ENCODE data around the gene GFM1. TPM values are rescaled to one million over a fixed set of nuclear protein-coding genes. Genes with fewer than 3 reads are reported as not detected.

The GFM1 gene
- total RNA-seq, 2 experiments from 2014 or later = 36.5 to 53.7 TPM

DNA sequence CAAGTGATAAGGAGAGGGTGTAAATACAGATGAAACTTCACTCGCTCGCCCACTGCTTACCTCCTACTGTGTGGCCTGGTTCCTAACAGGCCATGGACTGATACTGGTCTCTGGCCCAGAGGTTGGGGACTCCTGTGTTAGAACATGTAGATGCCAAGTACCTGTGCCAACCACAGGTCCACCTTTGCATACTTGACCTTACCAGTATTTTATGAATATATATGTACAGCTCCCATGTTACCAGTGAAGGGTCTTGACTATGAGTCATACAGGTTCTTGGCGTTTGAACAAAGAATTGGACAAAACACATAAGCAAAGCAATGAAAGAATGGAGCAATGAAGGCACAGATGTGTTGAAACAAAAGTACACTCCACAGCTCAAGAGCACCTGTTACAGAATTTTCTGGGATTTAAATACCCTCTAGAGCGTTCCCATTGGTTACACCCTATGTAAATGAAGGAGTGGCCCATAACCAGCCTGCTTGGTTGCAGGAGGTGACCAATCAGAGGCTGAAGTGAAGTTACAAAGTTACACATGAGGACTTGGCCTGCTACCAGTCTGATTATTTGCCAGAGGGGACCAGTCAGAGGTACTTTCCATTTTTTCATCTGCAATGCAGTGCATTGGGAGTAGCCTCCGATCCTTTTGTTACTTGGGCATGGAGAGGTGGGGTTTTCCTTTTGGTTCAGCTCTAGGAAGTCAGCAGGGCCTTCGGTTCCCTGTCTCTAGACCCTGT is 1.7 kb upstream of the GFM1 start:
- H2AFZ ChIP-seq (ENCODE audit: low read length) = no peak overlapping the region
- BruUV-seq (replicated peaks) = no TSS peak
- DNase-seq (ENCODE audit: low spot score) = no peak
- H3K4me1 ChIP-seq (ENCODE audit: insufficient read depth, low read length, poor library complexity, severe bottlenecking) = peaks cover 13% of the 10 kb centered on the region
- no peaks in the 10 kb centered on the region for H3K9me2 ChIP-seq (ENCODE audit: insufficient read depth, low read length)
- TF ChIP-seq, protein P1, sequence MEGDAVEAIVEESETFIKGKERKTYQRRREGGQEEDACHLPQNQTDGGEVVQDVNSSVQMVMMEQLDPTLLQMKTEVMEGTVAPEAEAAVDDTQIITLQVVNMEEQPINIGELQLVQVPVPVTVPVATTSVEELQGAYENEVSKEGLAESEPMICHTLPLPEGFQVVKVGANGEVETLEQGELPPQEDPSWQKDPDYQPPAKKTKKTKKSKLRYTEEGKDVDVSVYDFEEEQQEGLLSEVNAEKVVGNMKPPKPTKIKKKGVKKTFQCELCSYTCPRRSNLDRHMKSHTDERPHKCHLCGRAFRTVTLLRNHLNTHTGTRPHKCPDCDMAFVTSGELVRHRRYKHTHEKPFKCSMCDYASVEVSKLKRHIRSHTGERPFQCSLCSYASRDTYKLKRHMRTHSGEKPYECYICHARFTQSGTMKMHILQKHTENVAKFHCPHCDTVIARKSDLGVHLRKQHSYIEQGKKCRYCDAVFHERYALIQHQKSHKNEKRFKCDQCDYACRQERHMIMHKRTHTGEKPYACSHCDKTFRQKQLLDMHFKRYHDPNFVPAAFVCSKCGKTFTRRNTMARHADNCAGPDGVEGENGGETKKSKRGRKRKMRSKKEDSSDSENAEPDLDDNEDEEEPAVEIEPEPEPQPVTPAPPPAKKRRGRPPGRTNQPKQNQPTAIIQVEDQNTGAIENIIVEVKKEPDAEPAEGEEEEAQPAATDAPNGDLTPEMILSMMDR (conservative IDR thresholded peaks at IDR 0.05; ENCODE audit: low read length) = no peak
- peaks cover 31% of the 10 kb centered on the region for H3K79me2 ChIP-seq (ENCODE audit: insufficient read depth, low read depth, low read length)
- POLR2A ChIA-PET = interaction anchor here (1.1 kb wide), 1 partner anchor 7 kb away, joined by 4 read pairs; no protein-coding TSS in a partner anchor
- intact Hi-C loops (cut with micrococcal nuclease; ENCODE audit: unreplicated experiment) = loop anchor here (5.0 kb wide), 1 partner anchor 535 kb away; the partner anchor contains the start of gene SHOX2
- H3K9me3 ChIP-seq (ENCODE audit: low read length) = no peaks in the 10 kb centered on the region
- no peak overlapping the region for H3K27ac ChIP-seq (ENCODE audit: low read depth, low read length, poor library complexity, severe bottlenecking)
- no peaks in the 10 kb centered on the region for H4K20me1 ChIP-seq (ENCODE audit: insufficient read depth, low read length)
- no peak overlapping the region for H3K4me2 ChIP-seq (ENCODE audit: low read length)
- H3K36me3 ChIP-seq (ENCODE audit: insufficient read depth, low read length) = peaks cover 19% of the 10 kb centered on the region
- no peak overlapping the region for H3K4me3 ChIP-seq (ENCODE audit: low read depth, low read length, poor library complexity, severe bottlenecking)
- CTCF ChIA-PET (ENCODE audit: unreplicated experiment) = no interaction called here

DNA sequence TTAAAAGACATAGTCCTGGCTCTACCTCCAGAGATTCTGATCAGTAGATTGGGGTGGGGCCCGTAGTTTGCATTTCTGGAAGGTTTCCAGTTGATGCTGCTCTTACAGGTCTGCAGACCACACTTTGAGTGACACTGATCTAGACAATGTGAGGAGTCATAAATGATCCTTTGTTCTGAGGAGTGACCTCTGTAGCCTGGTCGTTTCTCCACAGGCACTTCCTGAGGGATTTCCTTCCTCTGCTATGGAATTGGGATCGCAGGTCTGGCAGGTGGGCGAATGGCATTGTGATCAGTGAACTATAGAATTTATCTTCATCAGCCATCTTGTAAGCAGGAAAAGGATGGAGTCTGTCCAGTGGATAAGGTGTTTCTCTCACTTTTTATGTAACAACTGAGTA is 5.5 kb downstream of the GFM1 start:
- Histone ChIP-seq H3K27ac (ENCODE audit: low read depth, low read length, poor library complexity, severe bottlenecking) (no peak overlapping the region), H3K4me3 (ENCODE audit: low read depth, low read length, poor library complexity, severe bottlenecking) (no peak overlapping the region), H3K9me2 (ENCODE audit: insufficient read depth, low read length) (no peaks in the 10 kb centered on the region), H4K20me1 (ENCODE audit: insufficient read depth, low read length) (no peaks in the 10 kb centered on the region), H3K79me2 (ENCODE audit: insufficient read depth, low read depth, low read length) (peaks cover 33% of the 10 kb centered on the region), H2AFZ (ENCODE audit: low read length) (no peak overlapping the region), H3K9me3 (ENCODE audit: low read length) (no peaks in the 10 kb centered on the region), H3K4me1 (ENCODE audit: insufficient read depth, low read length, poor library complexity, severe bottlenecking) (peaks cover 13% of the 10 kb centered on the region), H3K36me3 (ENCODE audit: insufficient read depth, low read length) (peaks cover 86% of the 10 kb centered on the region), H3K4me2 (ENCODE audit: low read length) (no peak overlapping the region)
- POLR2A ChIA-PET = interaction anchor here (1.1 kb wide), 1 partner anchor 8 kb away, joined by 4 read pairs; no protein-coding TSS in a partner anchor
- BruUV-seq (replicated peaks) = no TSS peak
- no peak for DNase-seq (ENCODE audit: low spot score)
- intact Hi-C loops (cut with micrococcal nuclease; ENCODE audit: unreplicated experiment) = no loop called here
- TF ChIP-seq EZH2phosphoT487 (IDR thresholded peaks at IDR 0.05; ENCODE audit: borderline replicate concordance, low read depth, low read length) = no peak
- TF ChIP-seq, protein P1 (conservative IDR thresholded peaks at IDR 0.05; ENCODE audit: low read length) = no peak
- CTCF ChIA-PET (ENCODE audit: unreplicated experiment) = no interaction called here

DNA sequence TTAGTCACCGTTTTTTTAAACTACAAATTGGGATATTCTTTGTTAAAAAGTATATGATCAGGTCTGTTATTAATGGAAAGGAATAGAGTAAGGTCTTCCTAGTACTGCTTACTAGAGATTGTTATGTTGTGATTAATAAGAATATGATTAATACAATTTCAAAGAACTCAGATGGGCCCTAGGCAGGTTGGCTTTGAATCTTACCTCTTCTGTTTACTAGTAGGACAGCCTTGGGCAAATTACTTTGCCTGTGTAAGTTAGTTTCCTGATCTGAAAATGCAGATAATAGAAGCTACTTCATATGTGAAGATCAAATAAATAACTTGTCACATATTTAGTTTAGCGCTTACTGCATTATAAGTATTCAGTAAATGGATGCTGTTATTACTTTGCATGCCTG is 6.9 kb downstream of the GFM1 start:
- CTCF ChIA-PET (ENCODE audit: unreplicated experiment) = no interaction called here

More for the DNA sequence above, 6.9 kb downstream of the GFM1 start:
- H3K27ac ChIP-seq (ENCODE audit: low read depth, low read length, poor library complexity, severe bottlenecking) = no peak overlapping the region
- peaks cover 93% of the 10 kb centered on the region for H3K36me3 ChIP-seq (ENCODE audit: insufficient read depth, low read length)
- H3K9me2 ChIP-seq (ENCODE audit: insufficient read depth, low read length) = no peaks in the 10 kb centered on the region
- no TSS peak for BruUV-seq (replicated peaks)
- H3K9me3 ChIP-seq (ENCODE audit: low read length) = no peaks in the 10 kb centered on the region
- H3K4me2 ChIP-seq (ENCODE audit: low read length) = no peak overlapping the region
- POLR2A ChIA-PET = interaction anchor here (1.1 kb wide), 1 partner anchor 21 kb away, joined by 4 read pairs; the partner anchor contains the start of gene LXN
- TF ChIP-seq, protein P1 (conservative IDR thresholded peaks at IDR 0.05; ENCODE audit: low read length) = no peak
- no peak for TF ChIP-seq EZH2phosphoT487 (IDR thresholded peaks at IDR 0.05; ENCODE audit: borderline replicate concordance, low read depth, low read length)
- intact Hi-C loops (cut with micrococcal nuclease; ENCODE audit: unreplicated experiment) = no loop called here
- H3K4me3 ChIP-seq (ENCODE audit: low read depth, low read length, poor library complexity, severe bottlenecking) = no peak overlapping the region
- no peak for DNase-seq (ENCODE audit: low spot score)
- H2AFZ ChIP-seq (ENCODE audit: low read length) = no peak overlapping the region
- H3K4me1 ChIP-seq (ENCODE audit: insufficient read depth, low read length, poor library complexity, severe bottlenecking) = peaks cover 3% of the 10 kb centered on the region
- peaks cover 19% of the 10 kb centered on the region for H3K79me2 ChIP-seq (ENCODE audit: insufficient read depth, low read depth, low read length)
- H4K20me1 ChIP-seq (ENCODE audit: insufficient read depth, low read length) = no peaks in the 10 kb centered on the region

All from OCI-LY7 (cell line).